Bronchial epithelial cell (primary cell): ENCODE data around the gene SPINT2. TPM values are rescaled to one million over a fixed set of nuclear protein-coding genes. Genes with fewer than 3 reads are reported as not detected.
"Not testable (repeated sequence)": the region's sequence is repeated elsewhere in the genome, so short reads cannot be mapped to it uniquely, and the experiment has no call there.

Experiments used
- DNase-seq: peaks from one replicate; pipeline ENCODE4 v3.0.0-alpha.2; 2010; ENCODE audit warnings: low read depth
- FAIRE-seq: peaks from 2 replicates; lab custom pipeline; 2011; peaks lifted over from hg19 to GRCh38; lab: Jason Lieb, UNC
- H3K27me3 ChIP-seq: 2 replicates; pipeline ENCODE4 v1.5.1; 2011; ENCODE audit warnings: low read length; ENCODE audit not compliant: control insufficient read depth, insufficient read depth
- H3K36me3 ChIP-seq: 2 replicates; pipeline ENCODE4 v1.5.1; 2011; ENCODE audit warnings: low read length; ENCODE audit not compliant: control insufficient read depth, insufficient read depth
- H3K4me3 ChIP-seq: 2 replicates; pipeline ENCODE4 v1.5.1; 2011; ENCODE audit warnings: mild to moderate bottlenecking, low read depth, low read length, control low read depth
- CTCF ChIP-seq: IDR thresholded peaks from 2 replicates; pipeline ENCODE4 v1.5.1; 2011; ENCODE audit warnings: mild to moderate bottlenecking, moderate library complexity, low read length, control low read depth, inconsistent platforms; ENCODE audit not compliant: insufficient read depth, severe bottlenecking
- total RNA-seq: library from RNA; depleted of rRNA; stranded (reverse); fragments of >200 nt; gene quantifications from 2 replicates; pipeline ENCODE4 v1.2.1, GENCODE V29; 2014

The SPINT2 gene
- total RNA-seq, 1 donor from 2014 or later: 1,057 TPM

GRCh38 chr19:38252941-38253691 is 11.3 kb upstream of the SPINT2 start:
- no peak for TF ChIP-seq CTCF
- no peak overlapping the region for H3K4me3 ChIP-seq
- FAIRE-seq (no peak), DNase-seq (no peak)
- no peaks in the 10 kb centered on the region for H3K27me3 ChIP-seq
- H3K36me3 ChIP-seq: no peaks in the 10 kb centered on the region

- H3K4me3 ChIP-seq: no peak overlapping the region
- no peak for TF ChIP-seq CTCF
- no peaks in the 10 kb centered on the region for H3K27me3 ChIP-seq
- H3K36me3 ChIP-seq: no peaks in the 10 kb centered on the region
- FAIRE-seq: no peak
- DNase-seq: no peak
Observed at GRCh38 chr19:38253788-38254187, 10.6 kb upstream of the SPINT2 start.

- Histone ChIP-seq H3K4me3 (no peak overlapping the region), H3K36me3 (no peaks in the 10 kb centered on the region), H3K27me3 (no peaks in the 10 kb centered on the region)
- no peak for TF ChIP-seq CTCF
- FAIRE-seq (no peak), DNase-seq (no peak)
Observed at GRCh38 chr19:38255383-38256014, 8.9 kb upstream of the SPINT2 start.

GRCh38 chr19:38261942-38262341 is 2.4 kb upstream of the SPINT2 start:
- not testable (repeated sequence) for H3K36me3 ChIP-seq, DNase-seq, FAIRE-seq, H3K27me3 ChIP-seq, H3K4me3 ChIP-seq

- no peak for DNase-seq
- Histone ChIP-seq H3K27me3 (no peaks in the 10 kb centered on the region), H3K4me3 (no peak overlapping the region), H3K36me3 (no peaks in the 10 kb centered on the region)
- no peak for FAIRE-seq
- no peak for TF ChIP-seq CTCF
Observed at GRCh38 chr19:38262585-38263268, 1.6 kb upstream of the SPINT2 start.
